Muscle of arm (tissue), 12 donors: ENCODE data around the gene SLC6A3. TPM values are rescaled to one million over a fixed set of nuclear protein-coding genes. Genes with fewer than 3 reads are reported as not detected.

ENCODE experiments used
- DNase-seq: peaks from one replicate; pipeline ENCODE4 v3.0.0-alpha.2; 2013
- polyA plus RNA-seq, 12 donors: library from polyadenylated mRNA; unstranded; fragments of 120-200 nt; gene quantifications; one replicate each; pipeline ENCODE4 v1.2.1, GENCODE V29; 2013; ENCODE audit not compliant: insufficient read length in 12 of 12

Gene SLC6A3
- polyA plus RNA-seq, 12 donors: not detected

- no peak for DNase-seq
Measured at GRCh38 chr5:1351156-1351555, 94.1 kb downstream of the SLC6A3 start.

GRCh38 chr5:1349246-1349645 lies 96.0 kb downstream of the SLC6A3 start:
- no peak for DNase-seq

GRCh38 chr5:1348986-1349245 lies 96.3 kb downstream of the SLC6A3 start:
- no peak for DNase-seq

GRCh38 chr5:1347571-1347970 lies 97.7 kb downstream of the SLC6A3 start:
- DNase-seq: no peak

GRCh38 chr5:1346627-1347440 lies 98.4 kb downstream of the SLC6A3 start:
- no peak for DNase-seq

- no peak for DNase-seq
Measured at GRCh38 chr5:1345876-1346626, 99.2 kb downstream of the SLC6A3 start.

GRCh38 chr5:1344975-1345838 lies 100.0 kb downstream of the SLC6A3 start, which contains the start of gene CLPTM1L:
CLPTM1L (minus strand) TSS chr5:1345099; CDS start chr5:1344841, 258 bp downstream.
- DNase-seq: peak; percentile 88

GRCh38 chr5:1343931-1344901 lies 101.0 kb downstream of the SLC6A3 start:
- no peak for DNase-seq

- DNase-seq: no peak
Measured at GRCh38 chr5:1343315-1343751, 101.9 kb downstream of the SLC6A3 start.

Other genes with a start within 250 kb of the SLC6A3 start
- 1 to 10 TPM in 1 of 12 donors, under 1 TPM in 6, not detected in 5; 0.03 to 5.2 (median 0.07) TPM for gene SLC6A19, start 243.8 kb downstream of the SLC6A3 start, polyA plus RNA-seq
- gene SLC6A18, start 220.1 kb downstream of the SLC6A3 start, polyA plus RNA-seq: not detected
- gene TERT, start 150.4 kb downstream of the SLC6A3 start, polyA plus RNA-seq: under 1 TPM in 1 of 12 donors, not detected in 11; 0.22 TPM
- 10 to 100 TPM in 11 of 12 donors, not detected in 1; 25.9 to 65.9 (median 55.9) TPM for gene CLPTM1L, start 100.3 kb downstream of the SLC6A3 start, polyA plus RNA-seq
- 10 to 100 TPM in 11 of 12 donors, not detected in 1; 25.7 to 47.3 (median 35.2) TPM for gene LPCAT1, start 78.5 kb upstream of the SLC6A3 start, polyA plus RNA-seq